ENCODE results near the gene BNIPL.

GRCh38 chr1:151058692-151059091 is 22.3 kb downstream of the BNIPL start:
- TF ChIP-seq CTCF (IDR thresholded peaks at IDR 0.05): no peak
- TF ChIP-seq REST (IDR thresholded peaks at IDR 0.05; ENCODE audit: insufficient read depth in 1 of 2, low read depth in 2 of 2, low read length in 1 of 2): no peak
- no peak for TF ChIP-seq POLR2AphosphoS5 (IDR thresholded peaks at IDR 0.05; ENCODE audit: low read depth, low read length)

Data from Panc1 (cell line).